NCI-H1092 treated with DMSO at 0.1 percent for 48 hours (cell line): Measurements from ENCODE around the gene NEB.
"Not testable (repeated sequence)": the region's sequence is repeated elsewhere in the genome, so short reads cannot be mapped to it uniquely, and the experiment has no call there.

Experiments
- DNase-seq: peaks from one replicate; lab custom pipeline; 2025; lab: John Stamatoyannopoulos, UW

NEB gene

DNA sequence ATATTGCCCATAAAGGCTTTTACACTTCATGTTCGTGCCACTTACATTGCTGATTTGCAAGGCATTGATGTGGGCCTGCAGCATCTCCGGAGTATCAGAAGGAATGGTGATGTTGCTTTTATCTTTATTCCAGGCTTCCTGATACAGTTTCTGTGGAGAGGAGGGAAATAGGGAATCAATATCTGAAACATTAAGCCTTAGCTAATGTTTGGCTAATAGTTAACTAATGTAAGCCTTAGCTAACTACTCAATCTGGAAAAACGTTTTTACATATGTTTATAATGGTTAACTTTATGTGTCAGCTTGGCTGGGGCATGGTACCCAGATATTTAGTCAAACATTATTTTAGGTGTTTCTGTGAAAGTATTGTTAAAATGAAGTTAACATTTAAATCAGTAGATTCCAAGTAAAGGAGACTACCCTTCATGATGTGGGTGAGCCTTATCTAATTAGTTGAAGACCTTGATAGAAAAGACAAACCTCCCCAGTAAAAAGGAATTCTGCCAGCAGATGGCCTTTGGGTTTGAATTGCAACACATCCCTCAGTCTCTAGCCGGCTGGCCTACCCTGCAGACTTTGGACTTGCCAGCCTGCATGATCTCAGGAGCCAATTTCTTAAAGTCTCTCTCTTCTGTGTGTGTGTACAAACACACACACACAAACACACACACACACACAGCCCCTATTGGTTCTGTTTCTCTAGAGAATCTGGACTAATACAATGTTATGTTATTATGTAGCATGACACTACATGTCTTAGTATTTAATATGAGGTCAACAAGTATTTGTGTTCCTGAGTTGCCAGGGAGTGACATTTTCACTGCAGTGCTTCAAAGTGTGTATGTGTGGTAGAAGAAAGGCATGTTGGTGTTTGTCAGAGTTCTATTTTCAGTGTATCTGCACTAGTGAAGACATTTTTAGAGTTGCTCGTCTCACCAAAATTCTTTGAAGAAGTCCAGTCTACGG, 126.5 kb downstream of the NEB start:
- DNase-seq, result not testable (repeated sequence)

DNA sequence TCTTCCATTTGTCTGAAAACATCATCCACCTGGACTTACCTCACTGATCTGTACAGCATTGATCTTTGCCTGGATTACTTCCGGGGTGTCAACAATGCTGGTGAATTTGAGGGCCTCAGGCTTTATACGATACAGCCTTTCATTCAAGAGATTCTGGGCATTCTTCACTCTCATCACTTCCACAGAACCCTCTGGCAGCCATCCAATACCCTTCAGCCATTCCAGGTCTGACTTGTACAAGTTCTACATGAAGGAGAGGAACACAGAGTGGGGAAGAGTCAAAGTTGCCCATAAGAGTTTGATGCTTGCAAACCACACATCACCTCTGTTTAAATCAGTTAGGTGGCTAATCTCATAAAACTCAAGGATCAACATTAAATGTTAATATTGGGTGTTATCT, 130.7 kb downstream of the NEB start:
- DNase-seq, result not testable (repeated sequence)

DNA sequence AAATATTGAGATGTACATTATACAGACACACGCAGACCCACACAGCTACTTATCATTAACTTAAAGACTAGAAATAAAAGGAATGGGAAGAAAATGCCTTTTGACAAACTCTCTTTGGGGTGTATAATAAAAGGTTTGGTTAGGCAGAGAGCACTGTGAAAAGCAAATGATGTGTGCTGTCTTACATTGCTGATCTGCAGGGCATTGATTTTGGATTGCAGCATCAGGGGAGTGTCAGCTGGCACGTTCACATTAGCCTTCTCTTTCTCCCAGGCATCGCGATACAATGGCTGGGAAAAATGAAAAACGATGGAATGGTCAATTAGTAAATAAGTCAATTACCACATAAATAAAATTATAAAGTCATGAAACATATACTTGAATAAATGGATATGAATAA, 131.9 kb downstream of the NEB start:
- not testable (repeated sequence) for DNase-seq

DNA sequence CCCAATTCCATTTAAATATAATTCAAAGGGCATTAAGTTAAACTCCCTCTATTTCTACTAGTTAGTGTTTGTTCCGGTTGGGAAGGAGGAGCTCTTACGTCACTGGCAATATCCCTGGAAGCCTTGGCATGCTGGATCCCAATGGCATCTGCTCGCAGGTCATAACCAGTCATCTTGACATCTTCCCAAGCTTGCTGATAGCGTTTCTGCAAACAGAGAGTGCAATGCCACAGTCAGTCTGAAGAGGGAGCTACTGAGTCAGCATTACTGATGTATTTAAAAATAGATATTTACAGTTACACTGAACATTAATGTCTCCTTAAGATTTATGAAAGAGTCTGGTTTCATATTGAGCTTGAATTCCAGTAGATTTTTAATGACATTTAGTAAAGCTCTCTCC, 132.5 kb downstream of the NEB start:
- DNase-seq, result not testable (repeated sequence)

DNA sequence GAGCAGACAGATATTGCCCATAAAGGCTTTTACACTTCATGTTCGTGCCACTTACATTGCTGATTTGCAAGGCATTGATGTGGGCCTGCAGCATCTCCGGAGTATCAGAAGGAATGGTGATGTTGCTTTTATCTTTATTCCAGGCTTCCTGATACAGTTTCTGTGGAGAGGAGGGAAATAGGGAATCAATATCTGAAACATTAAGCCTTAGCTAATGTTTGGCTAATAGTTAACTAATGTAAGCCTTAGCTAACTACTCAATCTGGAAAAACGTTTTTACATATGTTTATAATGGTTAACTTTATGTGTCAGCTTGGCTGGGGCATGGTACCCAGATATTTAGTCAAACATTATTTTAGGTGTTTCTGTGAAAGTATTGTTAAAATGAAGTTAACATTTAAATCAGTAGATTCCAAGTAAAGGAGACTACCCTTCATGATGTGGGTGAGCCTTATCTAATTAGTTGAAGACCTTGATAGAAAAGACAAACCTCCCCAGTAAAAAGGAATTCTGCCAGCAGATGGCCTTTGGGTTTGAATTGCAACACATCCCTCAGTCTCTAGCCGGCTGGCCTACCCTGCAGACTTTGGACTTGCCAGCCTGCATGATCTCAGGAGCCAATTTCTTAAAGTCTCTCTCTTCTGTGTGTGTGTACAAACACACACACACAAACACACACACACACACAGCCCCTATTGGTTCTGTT, 137.2 kb downstream of the NEB start:
- not testable (repeated sequence) for DNase-seq

DNA sequence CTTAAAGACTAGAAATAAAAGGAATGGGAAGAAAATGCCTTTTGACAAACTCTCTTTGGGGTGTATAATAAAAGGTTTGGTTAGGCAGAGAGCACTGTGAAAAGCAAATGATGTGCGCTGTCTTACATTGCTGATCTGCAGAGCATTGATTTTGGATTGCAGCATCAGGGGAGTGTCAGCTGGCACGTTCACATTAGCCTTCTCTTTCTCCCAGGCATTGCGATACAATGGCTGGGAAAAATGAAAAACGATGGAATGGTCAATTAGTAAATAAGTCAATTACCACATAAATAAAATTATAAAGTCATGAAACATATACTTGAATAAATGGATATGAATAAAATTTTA, 142.4 kb downstream of the NEB start:
- not testable (repeated sequence) for DNase-seq

DNA sequence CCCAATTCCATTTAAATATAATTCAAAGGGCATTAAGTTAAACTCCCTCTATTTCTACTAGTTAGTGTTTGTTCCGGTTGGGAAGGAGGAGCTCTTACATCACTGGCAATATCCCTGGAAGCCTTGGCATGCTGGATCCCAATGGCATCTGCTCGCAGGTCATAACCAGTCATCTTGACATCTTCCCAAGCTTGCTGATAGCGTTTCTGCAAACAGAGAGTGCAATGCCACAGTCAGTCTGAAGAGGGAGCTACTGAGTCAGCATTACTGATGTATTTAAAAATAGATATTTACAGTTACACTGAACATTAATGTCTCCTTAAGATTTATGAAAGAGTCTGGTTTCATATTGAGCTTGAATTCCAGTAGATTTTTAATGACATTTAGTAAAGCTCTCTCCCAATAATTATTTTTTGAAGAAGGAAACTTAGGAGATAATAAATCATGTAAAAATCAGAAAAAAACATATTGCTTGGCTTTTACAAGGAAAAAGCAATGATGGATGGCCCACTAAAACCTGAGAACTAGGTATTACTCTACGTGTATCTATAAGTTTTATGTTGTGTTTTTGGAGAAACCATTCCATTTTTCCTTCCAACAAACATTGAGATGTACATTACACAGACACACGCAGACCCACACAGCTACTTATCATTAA, 142.9 kb downstream of the NEB start:
- not testable (repeated sequence) for DNase-seq

DNA sequence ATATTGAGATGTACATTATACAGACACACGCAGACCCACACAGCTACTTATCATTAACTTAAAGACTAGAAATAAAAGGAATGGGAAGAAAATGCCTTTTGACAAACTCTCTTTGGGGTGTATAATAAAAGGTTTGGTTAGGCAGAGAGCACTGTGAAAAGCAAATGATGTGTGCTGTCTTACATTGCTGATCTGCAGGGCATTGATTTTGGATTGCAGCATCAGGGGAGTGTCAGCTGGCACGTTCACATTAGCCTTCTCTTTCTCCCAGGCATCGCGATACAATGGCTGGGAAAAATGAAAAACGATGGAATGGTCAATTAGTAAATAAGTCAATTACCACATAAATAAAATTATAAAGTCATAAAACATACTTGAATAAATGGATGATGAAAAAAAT, 153.0 kb downstream of the NEB start:
- DNase-seq, result not testable (repeated sequence)

DNA sequence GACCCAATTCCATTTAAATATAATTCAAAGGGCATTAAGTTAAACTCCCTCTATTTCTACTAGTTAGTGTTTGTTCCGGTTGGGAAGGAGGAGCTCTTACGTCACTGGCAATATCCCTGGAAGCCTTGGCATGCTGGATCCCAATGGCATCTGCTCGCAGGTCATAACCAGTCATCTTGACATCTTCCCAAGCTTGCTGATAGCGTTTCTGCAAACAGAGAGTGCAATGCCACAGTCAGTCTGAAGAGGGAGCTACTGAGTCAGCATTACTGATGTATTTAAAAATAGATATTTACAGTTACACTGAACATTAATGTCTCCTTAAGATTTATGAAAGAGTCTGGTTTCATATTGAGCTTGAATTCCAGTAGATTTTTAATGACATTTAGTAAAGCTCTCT, 153.6 kb downstream of the NEB start:
- not testable (repeated sequence) for DNase-seq

DNA sequence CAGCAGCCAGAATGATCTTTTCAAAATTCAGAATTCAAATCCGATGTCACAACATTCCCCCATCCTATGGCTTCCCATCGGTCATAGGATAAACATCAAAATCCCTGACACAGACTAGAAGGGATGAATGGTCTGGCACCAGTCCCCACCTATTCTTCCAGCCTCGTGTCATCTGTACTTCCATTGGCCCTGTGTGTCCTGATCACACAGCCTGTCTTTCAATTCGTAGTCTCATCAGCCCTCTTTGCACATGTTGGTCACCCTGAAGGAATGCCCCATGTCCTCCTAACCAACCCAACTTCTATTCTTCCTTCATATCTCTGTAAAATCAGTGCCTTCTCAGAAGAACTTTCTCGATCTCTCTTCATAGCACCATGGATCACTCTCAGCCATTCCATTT, 157.2 kb downstream of the NEB start:
- DNase-seq, result no peak

DNA sequence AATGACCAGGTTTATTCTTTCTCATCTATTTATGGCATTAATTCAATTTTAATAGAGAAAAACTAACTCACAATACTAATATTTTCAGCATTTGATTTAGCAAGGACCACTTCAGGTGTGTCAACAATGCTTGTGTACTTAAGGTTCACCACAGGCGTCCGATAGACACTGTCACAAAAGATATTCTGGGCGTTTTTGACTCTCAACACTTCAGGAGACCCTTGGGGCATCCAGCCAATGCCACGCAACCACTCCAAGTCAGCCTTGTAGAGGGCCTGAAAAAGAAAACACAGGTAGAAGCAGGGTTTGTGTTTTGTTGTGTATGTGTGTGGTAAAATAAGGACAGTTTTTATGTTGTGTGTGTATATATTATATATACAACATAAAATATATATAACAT, 158.2 kb downstream of the NEB start:
- peak; percentile 36 for DNase-seq

DNA sequence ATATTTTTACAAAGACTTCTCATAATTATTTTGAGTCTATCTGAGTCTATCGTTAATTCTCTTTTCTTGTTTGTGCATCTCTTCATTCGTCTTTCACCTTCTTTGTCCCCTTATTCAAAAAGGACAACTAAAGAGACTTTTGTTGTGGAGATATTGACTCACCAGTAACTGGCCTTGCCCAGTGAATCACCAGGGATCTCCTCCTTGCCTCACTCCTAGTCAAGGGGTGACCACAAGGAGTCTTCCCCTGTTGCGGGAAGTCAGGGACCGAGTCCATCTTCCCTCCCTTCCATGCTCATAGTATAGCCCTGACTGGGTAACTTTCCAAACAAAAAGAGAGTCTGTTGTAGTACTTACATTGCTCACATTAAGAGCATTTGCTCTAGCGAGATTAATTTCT, 158.9 kb downstream of the NEB start:
- no peak for DNase-seq

DNA sequence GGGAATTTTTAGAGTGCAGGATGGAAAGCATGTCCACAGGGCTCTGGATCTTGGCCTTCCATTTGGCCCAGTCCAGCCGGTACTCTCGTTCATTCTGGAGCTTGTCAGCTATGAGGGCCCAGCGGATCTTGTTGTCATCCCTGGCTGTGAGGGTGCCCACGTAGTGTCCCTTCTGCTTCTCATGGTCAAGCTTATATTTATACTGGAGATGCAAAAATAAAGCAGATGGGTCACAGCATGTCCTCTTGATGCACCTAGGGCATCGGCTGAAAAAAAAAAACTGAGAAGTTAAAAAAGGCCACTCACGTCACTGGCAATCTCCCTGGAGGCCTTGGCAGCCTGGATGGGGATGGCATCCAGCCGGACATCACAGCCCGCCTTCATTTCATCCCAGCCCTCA, 164.1 kb downstream of the NEB start:
- no peak for DNase-seq

DNA sequence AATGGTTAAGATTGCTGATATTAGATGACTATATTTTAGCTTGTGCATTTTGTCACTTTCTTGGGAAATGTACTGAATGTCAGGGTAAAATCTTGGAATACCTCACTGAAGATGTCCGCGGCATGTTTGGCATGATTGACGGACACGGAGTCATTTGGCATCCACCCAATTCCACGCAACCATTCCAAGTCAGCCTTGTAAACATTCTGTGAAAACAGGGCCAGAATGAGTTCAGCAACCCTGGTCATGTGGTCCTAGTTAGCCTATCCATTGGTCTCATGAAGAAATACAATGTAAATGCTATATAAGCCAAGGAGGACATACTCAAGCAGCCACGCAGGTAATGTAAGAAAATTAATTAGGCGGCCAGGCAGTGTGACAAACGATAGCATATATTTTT, 165.1 kb downstream of the NEB start:
- DNase-seq, result no peak

DNA sequence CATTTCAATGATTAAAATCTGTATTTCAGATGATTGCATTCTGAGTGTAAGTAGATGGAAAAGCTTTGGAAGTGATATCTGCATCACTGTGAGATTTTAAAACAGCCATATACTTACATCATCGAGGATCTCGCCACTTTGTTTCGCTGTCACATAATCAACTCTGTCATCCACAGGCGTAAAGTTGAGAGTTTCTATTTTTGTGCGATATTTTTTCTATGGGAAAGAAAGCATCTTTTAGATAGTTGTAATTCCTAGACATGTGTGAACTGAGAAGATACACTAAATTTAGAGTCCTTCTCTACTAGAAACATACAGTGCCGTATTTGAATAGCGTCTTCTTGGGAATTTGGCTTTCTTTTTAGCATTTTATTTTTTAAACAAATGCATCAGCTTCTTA, 165.8 kb downstream of the NEB start:
- DNase-seq, result no peak

DNA sequence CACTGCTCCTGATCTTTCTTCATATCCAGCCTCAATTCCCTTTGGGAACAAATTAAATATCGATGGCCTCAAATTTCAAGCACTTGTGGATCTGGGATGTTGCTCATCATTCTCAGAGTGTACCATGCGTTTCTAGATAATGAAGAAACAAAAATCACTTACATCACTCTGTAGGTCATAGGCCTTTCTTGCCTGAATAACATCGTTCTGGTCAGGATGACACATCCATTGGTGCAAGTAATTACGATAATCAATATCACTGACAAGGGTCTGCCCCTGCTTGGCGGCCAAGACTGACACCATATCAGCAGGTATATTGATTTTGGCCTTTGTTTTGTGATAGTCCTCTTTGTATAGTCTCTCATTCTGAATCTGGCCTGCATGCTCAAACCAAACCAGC, 167.3 kb downstream of the NEB start:
- no peak for DNase-seq

DNA sequence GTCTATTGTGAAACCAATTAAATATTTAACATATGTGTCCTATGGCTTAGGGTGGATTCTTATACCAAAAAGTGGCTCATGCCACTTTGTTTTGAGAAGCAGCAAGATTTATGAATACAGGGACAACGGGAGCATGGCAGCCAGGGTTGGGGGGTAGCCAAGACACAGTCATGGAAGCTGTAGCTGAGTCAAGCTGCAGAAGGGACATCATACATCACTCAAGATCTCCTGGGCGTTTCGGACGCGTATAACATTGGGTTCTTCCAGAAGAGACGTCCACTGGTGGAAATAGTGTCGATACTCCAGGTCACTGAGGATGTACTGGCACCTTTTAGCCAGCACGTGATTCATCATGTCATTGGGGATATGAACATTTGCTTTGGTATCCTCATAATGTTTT, 171.9 kb downstream of the NEB start:
- no peak for DNase-seq

DNA sequence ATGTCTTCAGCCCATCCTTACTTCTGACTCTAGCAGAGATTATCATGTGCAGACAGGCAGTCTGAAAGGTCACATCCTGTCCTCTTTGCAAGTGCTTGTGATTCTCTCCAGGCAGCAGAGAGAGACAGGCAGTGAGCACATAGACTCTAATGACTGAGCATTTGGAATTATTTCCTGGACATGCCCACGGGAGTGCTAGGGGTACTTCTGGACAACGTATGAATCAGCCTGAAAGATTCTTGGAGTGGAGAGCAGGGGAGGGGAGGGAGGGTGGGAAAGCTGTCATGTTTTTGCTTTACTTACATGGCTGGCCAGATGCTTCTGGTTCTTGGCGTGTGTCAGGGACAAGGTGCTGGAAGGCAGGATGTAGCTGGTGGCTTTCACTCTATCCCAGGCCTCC, 174.0 kb downstream of the NEB start:
- DNase-seq, result no peak

DNA sequence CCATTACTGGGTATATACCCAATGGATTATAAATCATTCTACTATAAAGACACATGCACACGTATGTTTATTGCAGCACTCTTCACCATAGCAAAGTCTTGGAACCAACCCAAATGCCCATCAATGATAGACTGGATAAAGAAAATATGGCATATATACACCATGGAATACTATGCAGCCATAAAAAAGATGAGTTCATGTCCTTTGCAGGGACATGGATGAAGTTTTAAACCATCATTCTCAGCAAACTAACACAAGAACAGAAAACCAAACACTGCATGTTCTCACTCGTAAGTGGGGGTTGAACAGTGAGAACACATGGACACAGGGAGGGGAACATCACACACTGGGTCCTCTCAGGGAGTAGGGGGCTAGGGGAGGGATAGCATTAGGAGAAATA, 174.8 kb downstream of the NEB start:
- DNase-seq, result not testable (repeated sequence)

DNA sequence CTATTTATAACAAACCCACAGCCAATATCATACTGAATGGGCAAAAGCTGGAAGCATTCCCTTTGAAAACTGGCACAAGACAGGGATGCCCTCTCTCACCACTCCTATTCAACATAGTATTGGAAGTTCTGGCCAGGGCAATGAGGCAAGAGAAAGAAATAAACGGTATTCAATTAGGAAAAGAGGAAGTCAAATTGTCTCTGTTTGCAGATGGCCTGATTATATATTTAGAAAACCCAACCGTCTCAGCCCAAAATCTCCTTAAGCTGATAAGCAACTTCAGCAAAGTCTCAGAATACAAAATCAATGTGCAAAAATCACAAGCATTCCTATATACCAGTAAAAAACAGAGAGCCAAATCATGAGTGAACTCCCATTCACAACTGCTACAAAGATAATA, 176.4 kb downstream of the NEB start:
- not testable (repeated sequence) for DNase-seq

DNA sequence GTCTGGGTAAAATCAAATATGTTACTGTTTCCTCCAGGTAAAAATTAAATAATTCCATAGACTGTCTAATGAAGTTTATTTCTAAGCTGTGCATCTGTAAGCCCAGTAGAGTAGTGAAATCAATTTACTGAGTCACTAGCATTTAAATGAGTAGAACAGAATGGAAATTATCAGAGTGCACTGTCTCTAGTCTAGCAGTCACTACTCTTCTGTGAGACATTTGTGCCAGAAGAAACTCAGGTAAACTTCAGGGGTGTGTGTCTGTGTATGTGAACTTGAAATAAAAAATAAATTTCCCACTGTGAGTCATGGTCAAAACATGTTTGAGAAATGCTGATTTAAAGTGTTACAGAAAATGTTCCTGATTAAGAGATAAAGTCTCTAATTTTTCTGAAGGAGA, 178.2 kb downstream of the NEB start:
- no peak for DNase-seq

DNA sequence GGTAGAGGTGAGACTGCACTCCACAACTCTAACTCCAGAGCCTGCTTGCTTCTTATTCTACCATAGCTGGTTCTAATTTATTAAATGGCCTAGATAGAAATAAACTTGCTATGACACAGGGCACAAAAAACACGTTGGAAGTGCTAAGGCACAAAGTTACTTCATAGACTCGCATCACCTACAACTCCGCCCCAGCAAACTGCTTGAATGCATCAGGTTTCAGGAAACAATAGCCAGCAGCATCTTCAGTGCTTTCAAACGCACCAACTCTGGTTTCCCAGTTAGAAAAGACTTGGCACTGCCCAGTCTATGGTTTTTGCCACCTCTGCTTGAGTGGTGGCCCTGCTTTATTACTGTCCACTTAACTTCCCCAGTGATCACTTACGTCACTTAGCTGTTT, 182.0 kb downstream of the NEB start:
- no peak for DNase-seq

DNA sequence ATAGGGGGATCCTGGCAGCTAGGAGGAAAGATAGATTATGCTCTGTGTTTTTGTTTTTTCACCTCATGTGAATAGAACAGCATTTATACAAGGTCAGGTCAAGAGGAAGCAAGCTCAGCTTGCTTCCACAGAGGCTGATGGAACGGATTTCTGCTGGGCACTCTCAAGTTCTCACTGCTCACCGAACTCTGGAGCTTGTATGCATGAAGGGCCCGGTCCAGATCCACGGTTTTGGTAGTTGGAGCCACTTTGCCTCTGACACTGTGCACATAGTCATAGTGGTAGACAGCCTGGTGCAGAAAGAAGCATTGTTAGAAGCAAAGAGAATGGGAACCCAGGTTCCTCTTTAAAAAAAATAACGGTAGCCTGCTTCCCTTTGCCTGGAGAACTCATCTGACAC, 182.7 kb downstream of the NEB start:
- no peak for DNase-seq
